Activated CD8-positive, alpha-beta memory T cell treated with anti-CD3 and anti-CD28 coated beads, Interleukin-2, amount 50 U/mL, for 24 hours (primary cell): ENCODE measurements around the gene NRAS.

ENCODE experiments used
- DNase-seq: peaks from one replicate; pipeline ENCODE4 v3.0.0-alpha.2; 2020; ENCODE audit errors: extremely low read depth

NRAS gene

GRCh38 chr1:114677691-114678090, 38.9 kb downstream of the NRAS start:
- no peak for DNase-seq

GRCh38 chr1:114676115-114676514, 40.5 kb downstream of the NRAS start:
- no peak for DNase-seq

- DNase-seq = no peak
Measured at GRCh38 chr1:114671939-114672275, 44.7 kb downstream of the NRAS start.

GRCh38 chr1:114671011-114671938, 45.3 kb downstream of the NRAS start:
- no peak for DNase-seq

- no peak for DNase-seq
Measured at GRCh38 chr1:114670083-114671010, 46.2 kb downstream of the NRAS start.

- DNase-seq = peak; percentile 63
Measured at GRCh38 chr1:114669562-114670082, 46.9 kb downstream of the NRAS start, which contains the start of gene DENND2C. Gene DENND2C (minus strand): TSS chr1:114670049. CDS start chr1:114625984, 44,065 bp downstream.

- no peak for DNase-seq
Measured at GRCh38 chr1:114668784-114669561, 47.6 kb downstream of the NRAS start.

- DNase-seq = no peak
Measured at GRCh38 chr1:114668373-114668772, 48.2 kb downstream of the NRAS start.

GRCh38 chr1:114666954-114667353, 49.6 kb downstream of the NRAS start:
- DNase-seq = no peak

- no peak for DNase-seq
Measured at GRCh38 chr1:114660238-114660637, 56.3 kb downstream of the NRAS start.
